ENCODE measurements around the gene RGSL1.

The RGSL1 gene

GRCh38 chr1:182588500-182589396, 138.8 kb downstream of the RGSL1 start, which contains the start of gene RNASEL:
TSS of gene RNASEL (minus strand) at chr1:182589256. CDS start at chr1:182586806, 2,450 bp downstream.
- DNase-seq (ENCODE audit: low read depth) = no peak

GRCh38 chr1:182589520-182589919, 139.6 kb downstream of the RGSL1 start:
- no peak for DNase-seq (ENCODE audit: low read depth)

GRCh38 chr1:182589931-182590330, 140.0 kb downstream of the RGSL1 start:
- DNase-seq (ENCODE audit: low read depth) = no peak

GRCh38 chr1:182595641-182596240, 145.8 kb downstream of the RGSL1 start:
- no peak for DNase-seq (ENCODE audit: low read depth)

GRCh38 chr1:182596934-182597333, 147.0 kb downstream of the RGSL1 start:
- DNase-seq (ENCODE audit: low read depth) = no peak

GRCh38 chr1:182598296-182598695, 148.3 kb downstream of the RGSL1 start:
- DNase-seq (ENCODE audit: low read depth) = no peak

GRCh38 chr1:182599339-182599738, 149.4 kb downstream of the RGSL1 start:
- DNase-seq (ENCODE audit: low read depth) = no peak

GRCh38 chr1:182600036-182600713, 150.2 kb downstream of the RGSL1 start:
- no peak for DNase-seq (ENCODE audit: low read depth)

- DNase-seq (ENCODE audit: low read depth) = no peak
Observed at GRCh38 chr1:182600745-182601415, 150.9 kb downstream of the RGSL1 start.

GRCh38 chr1:182601416-182601786, 151.5 kb downstream of the RGSL1 start:
- no peak for DNase-seq (ENCODE audit: low read depth)

GRCh38 chr1:182601913-182602312, 152.0 kb downstream of the RGSL1 start:
- no peak for DNase-seq (ENCODE audit: low read depth)

- no peak for DNase-seq (ENCODE audit: low read depth)
Observed at GRCh38 chr1:182602935-182603645, 153.1 kb downstream of the RGSL1 start.

- DNase-seq (ENCODE audit: low read depth) = no peak
Observed at GRCh38 chr1:182603646-182604174, 153.8 kb downstream of the RGSL1 start.

GRCh38 chr1:182604175-182605164, 154.5 kb downstream of the RGSL1 start, which contains the start of gene RGS16:
TSS of gene RGS16 (minus strand) at chr1:182604389. CDS start at chr1:182604259, 130 bp downstream.
- DNase-seq (ENCODE audit: low read depth) = no peak

- DNase-seq (ENCODE audit: low read depth) = no peak
Observed at GRCh38 chr1:182607566-182607965, 157.6 kb downstream of the RGSL1 start.

GRCh38 chr1:182608236-182608635, 158.3 kb downstream of the RGSL1 start:
- DNase-seq (ENCODE audit: low read depth) = no peak

GRCh38 chr1:182608845-182609610, 159.1 kb downstream of the RGSL1 start:
- DNase-seq (ENCODE audit: low read depth) = no peak

Measured in HS-5 (cell line).